22Rv1 (cell line): ENCODE measurements around the gene TNFRSF1B.

ENCODE experiments used
- CTCF ChIP-seq: fragments of 450-650 bp; IDR thresholded peaks from 2 replicates; pipeline ENCODE4 v1.5.1; 2017; ENCODE audit warnings: mild to moderate bottlenecking
- ZFX ChIP-seq: fragments of 450-650 bp; IDR thresholded peaks from 2 replicates; pipeline ENCODE4 v1.6.1; 2017; ENCODE audit warnings: antibody characterized with exemption, borderline replicate concordance

GRCh38 chr1:12197483-12197880 lies 30.7 kb downstream of the TNFRSF1B start:
- TF ChIP-seq CTCF (no peak), ZFX (no peak)
